Suprapubic skin (tissue), 4 donors: ENCODE results near the gene BMERB1. TPM values are rescaled to one million over a fixed set of nuclear protein-coding genes. Genes with fewer than 3 reads are reported as not detected.

ENCODE experiments used
- DNase-seq, 2 donors: peaks; one replicate each; pipeline ENCODE4 v3.0.0-alpha.2; 2019; ENCODE audit warnings: low spot score in 2 of 2
- H3K27ac ChIP-seq: fragments of 200-600 bp; sonication (generic); one replicate; pipeline ENCODE4 v1.5.1; 2019
- H3K27me3 ChIP-seq: fragments of 200-600 bp; sonication (generic); one replicate; pipeline ENCODE4 v1.5.1; 2019
- H3K36me3 ChIP-seq: fragments of 200-600 bp; sonication (generic); one replicate; pipeline ENCODE4 v1.5.1; 2019
- H3K4me1 ChIP-seq: fragments of 200-600 bp; sonication (generic); one replicate; pipeline ENCODE4 v1.5.1; 2019
- H3K4me3 ChIP-seq: fragments of 200-600 bp; sonication (generic); one replicate; pipeline ENCODE4 v1.5.1; 2019; ENCODE audit warnings: mild to moderate bottlenecking
- H3K9me3 ChIP-seq: fragments of 200-600 bp; sonication (generic); one replicate; pipeline ENCODE4 v1.5.1; 2019
- CTCF ChIP-seq, 2 donors: fragments of 200-600 bp in 1 of 2; fragments of 450-650 bp in 1 of 2; sonication (generic) in 1 of 2; IDR thresholded peaks; one replicate each; pipeline ENCODE4 v1.5.1; 2016 to 2019; ENCODE audit warnings: antibody characterized with exemption in 2 of 2, mild to moderate bottlenecking in 1 of 2, moderate library complexity in 1 of 2
- EP300 ChIP-seq: sonication (generic); formaldehyde crosslinking; IDR thresholded peaks from one replicate; pipeline ENCODE4 v1.6.1; 2017; ENCODE audit warnings: antibody characterized with exemption
- POLR2A ChIP-seq, 2 donors: fragments of 450-650 bp; IDR thresholded peaks; one replicate each; pipeline ENCODE4 v1.6.1; 2017; ENCODE audit warnings: antibody characterized with exemption in 2 of 2, mild to moderate bottlenecking in 2 of 2, moderate library complexity in 2 of 2
- POLR2AphosphoS5 ChIP-seq, 3 donors: sonication (generic); formaldehyde crosslinking; IDR thresholded peaks; one replicate each; pipeline ENCODE4 v1.6.1; 2017; ENCODE audit warnings: antibody characterized with exemption in 3 of 3
- WGBS: methylation state at CpG from one replicate; pipeline ENCODE4 v1.1.5; 2018; 5-methylcytosine and 5-hydroxymethylcytosine counted together
- total RNA-seq, 4 donors: library from RNA; depleted of rRNA; stranded (reverse); fragments of >200 nt; gene quantifications; one replicate each; pipeline ENCODE4 v1.1.0, GENCODE V29; 2016

The BMERB1 gene
- total RNA-seq, 4 donors from 2014 or later: 5.5 to 31.4 (median 17.9) TPM

DNA sequence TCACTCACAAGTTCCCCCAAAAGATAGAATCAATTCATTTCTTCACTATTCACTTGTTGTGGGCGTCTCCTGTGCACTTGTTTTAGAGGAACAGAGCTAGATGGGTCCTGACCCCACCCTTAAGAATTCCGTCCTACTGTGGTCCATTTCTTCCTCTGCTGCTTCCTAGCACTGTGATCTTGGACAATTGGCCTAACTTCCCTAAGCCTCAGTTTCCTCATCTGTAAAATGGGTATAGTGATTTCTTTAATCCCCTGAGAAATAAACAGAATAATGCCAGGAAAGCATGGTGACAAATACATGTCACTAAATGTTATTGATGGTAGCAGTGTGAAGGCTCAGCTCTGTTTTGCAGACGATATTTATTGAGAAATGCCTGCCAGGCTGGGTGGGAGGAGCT is 9.9 kb downstream of the BMERB1 start:
- 82% methylated on average over 3 of the region's 3 CpGs for WGBS
- no peaks in the 10 kb centered on the region for H3K27me3 ChIP-seq
- TF ChIP-seq CTCF (IDR thresholded peaks at IDR 0.05) (no peak), EP300 (no peak), POLR2A (IDR thresholded peaks at IDR 0.05) (no peak), POLR2AphosphoS5 (IDR thresholded peaks at IDR 0.05) (no peak)
- no peaks in the 10 kb centered on the region for H3K9me3 ChIP-seq
- H3K27ac ChIP-seq: no peak overlapping the region
- peaks cover 3% of the 10 kb centered on the region for H3K4me1 ChIP-seq
- H3K36me3 ChIP-seq: no peaks in the 10 kb centered on the region
- DNase-seq: no peak
- H3K4me3 ChIP-seq: no peak overlapping the region

- 94% methylated on average over 1 of the region's 1 CpG for WGBS
- Histone ChIP-seq H3K4me3 (no peak overlapping the region), H3K9me3 (no peaks in the 10 kb centered on the region), H3K27me3 (no peaks in the 10 kb centered on the region), H3K36me3 (no peaks in the 10 kb centered on the region), H3K4me1 (peaks cover 3% of the 10 kb centered on the region), H3K27ac (no peak overlapping the region)
- TF ChIP-seq CTCF (IDR thresholded peaks at IDR 0.05) (no peak), POLR2A (IDR thresholded peaks at IDR 0.05) (no peak), EP300 (no peak), POLR2AphosphoS5 (IDR thresholded peaks at IDR 0.05) (no peak)
- no peak for DNase-seq
These were observed 11.1 kb downstream of the BMERB1 start for GRCh38 chr16:15445450-15445849.

- TF ChIP-seq CTCF (IDR thresholded peaks at IDR 0.05): no peak
- TF ChIP-seq EP300: no peak
- no peak for TF ChIP-seq POLR2AphosphoS5 (IDR thresholded peaks at IDR 0.05)
- no peak for TF ChIP-seq POLR2A (IDR thresholded peaks at IDR 0.05)
- no peak for DNase-seq
- 93% methylated on average over 5 of the region's 5 CpGs for WGBS
These were observed 12.5 kb downstream of the BMERB1 start for GRCh38 chr16:15446901-15447300.

GRCh38 chr16:15450624-15451023 is 16.2 kb downstream of the BMERB1 start:
- TF ChIP-seq CTCF (IDR thresholded peaks at IDR 0.05) (no peak), POLR2A (IDR thresholded peaks at IDR 0.05) (no peak), EP300 (no peak), POLR2AphosphoS5 (IDR thresholded peaks at IDR 0.05) (no peak)
- Histone ChIP-seq H3K9me3 (no peaks in the 10 kb centered on the region), H3K27ac (no peak overlapping the region), H3K27me3 (no peaks in the 10 kb centered on the region), H3K36me3 (no peaks in the 10 kb centered on the region), H3K4me3 (no peak overlapping the region), H3K4me1 (no peaks in the 10 kb centered on the region)
- no peak for DNase-seq
- 50% methylated on average over 6 of the region's 6 CpGs for WGBS

More at GRCh38 chr16:15446901-15447300, 12.5 kb downstream of the BMERB1 start:
- Histone ChIP-seq H3K4me3 (no peak overlapping the region), H3K27me3 (no peaks in the 10 kb centered on the region), H3K36me3 (no peaks in the 10 kb centered on the region), H3K4me1 (no peaks in the 10 kb centered on the region), H3K9me3 (no peaks in the 10 kb centered on the region), H3K27ac (no peak overlapping the region)

DNA sequence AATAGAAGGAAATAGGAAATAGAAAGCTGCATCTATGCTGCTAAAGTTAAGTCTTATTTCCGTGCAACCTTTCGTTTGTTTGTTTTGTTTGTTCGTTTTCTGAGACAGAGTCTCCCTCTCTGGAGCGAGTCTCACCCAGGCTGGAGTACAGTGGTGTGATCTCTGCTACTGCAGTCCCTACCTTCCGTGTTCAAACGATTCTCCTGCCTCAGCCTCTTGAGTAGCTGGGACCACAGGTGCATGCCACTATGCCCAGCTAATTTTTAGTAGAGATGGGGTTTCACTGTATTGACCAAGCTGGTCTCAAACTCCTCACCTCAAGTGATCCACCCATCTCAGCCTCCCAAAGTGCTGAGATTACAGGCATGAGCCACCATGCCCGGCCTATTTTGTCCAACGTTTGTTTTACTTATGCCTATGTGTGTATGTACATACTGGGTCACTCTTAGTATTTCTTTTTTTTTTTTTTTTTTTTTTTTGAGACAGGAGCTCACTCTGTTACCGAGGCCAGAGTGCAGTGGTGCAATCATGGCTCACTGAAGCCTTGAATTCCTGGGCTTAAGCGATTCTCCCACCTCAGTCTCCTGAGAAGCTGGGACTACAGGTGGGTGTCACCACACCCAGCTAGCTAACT is 16.8 kb downstream of the BMERB1 start:
- H3K4me3 ChIP-seq: no peak overlapping the region
- no peaks in the 10 kb centered on the region for H3K27me3 ChIP-seq
- WGBS: 75% methylated on average over 10 of the region's 10 CpGs
- no peaks in the 10 kb centered on the region for H3K4me1 ChIP-seq
- TF ChIP-seq CTCF (IDR thresholded peaks at IDR 0.05) (no peak), POLR2AphosphoS5 (IDR thresholded peaks at IDR 0.05) (no peak), POLR2A (IDR thresholded peaks at IDR 0.05) (no peak), EP300 (no peak)
- no peak for DNase-seq
- H3K27ac ChIP-seq: no peak overlapping the region
- H3K9me3 ChIP-seq: no peaks in the 10 kb centered on the region
- H3K36me3 ChIP-seq: no peaks in the 10 kb centered on the region
